Measurements from ENCODE around the gene ARHGEF1.
A peak's percentile ranks its signal among the peaks of the same experiment; 100 is the strongest.

DNA sequence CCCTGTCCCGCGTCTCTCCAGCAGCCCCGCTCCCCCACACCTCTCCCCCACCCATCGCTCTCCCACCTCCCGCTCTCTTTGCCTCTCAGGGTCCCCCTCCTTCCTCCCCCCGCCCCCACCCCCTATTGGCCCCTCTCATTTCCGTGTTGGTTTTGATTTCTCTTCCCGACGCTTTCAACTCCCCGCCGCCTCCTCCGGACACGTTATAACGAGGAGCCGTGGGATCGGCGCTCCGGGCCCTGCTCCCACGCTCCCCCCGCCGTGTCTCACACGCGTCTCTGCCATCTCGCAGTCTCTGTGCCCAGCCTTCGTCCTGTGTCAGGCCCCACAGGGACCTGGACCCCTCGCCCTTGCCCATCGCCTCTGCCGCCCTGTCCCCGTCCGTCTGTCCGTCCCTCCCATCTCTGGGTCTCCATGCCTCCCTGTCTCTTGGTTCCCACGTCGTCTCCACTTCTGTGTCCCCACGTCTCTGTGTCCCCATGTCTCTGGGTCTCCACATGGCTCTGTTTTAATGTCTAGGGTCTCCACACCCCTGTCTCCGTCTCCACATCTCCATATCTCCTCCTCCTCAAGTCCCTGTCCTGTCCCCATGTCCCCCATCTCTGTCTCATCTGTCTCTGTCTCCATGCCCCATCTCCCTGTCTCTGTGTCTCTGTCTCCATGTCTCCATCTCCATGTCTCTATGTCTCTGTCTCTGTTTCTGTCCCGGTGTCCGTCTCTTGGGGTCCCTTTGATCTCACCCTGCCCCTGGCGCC, 32.2 kb downstream of the ARHGEF1 start:
- TF ChIP-seq, protein P1, sequence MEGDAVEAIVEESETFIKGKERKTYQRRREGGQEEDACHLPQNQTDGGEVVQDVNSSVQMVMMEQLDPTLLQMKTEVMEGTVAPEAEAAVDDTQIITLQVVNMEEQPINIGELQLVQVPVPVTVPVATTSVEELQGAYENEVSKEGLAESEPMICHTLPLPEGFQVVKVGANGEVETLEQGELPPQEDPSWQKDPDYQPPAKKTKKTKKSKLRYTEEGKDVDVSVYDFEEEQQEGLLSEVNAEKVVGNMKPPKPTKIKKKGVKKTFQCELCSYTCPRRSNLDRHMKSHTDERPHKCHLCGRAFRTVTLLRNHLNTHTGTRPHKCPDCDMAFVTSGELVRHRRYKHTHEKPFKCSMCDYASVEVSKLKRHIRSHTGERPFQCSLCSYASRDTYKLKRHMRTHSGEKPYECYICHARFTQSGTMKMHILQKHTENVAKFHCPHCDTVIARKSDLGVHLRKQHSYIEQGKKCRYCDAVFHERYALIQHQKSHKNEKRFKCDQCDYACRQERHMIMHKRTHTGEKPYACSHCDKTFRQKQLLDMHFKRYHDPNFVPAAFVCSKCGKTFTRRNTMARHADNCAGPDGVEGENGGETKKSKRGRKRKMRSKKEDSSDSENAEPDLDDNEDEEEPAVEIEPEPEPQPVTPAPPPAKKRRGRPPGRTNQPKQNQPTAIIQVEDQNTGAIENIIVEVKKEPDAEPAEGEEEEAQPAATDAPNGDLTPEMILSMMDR (optimal IDR thresholded peaks at IDR 0.05 in 1 of 3, IDR thresholded peaks at IDR 0.05 in 1 of 3, conservative IDR thresholded peaks at IDR 0.05 in 1 of 3; ENCODE audit: extremely low read depth in 1 of 3, insufficient read depth in 2 of 3, low read length in 3 of 3): no peak
- TF ChIP-seq EZH2 (IDR thresholded peaks at IDR 0.05; ENCODE audit: low read length): peak; percentile 99
